Islet of Langerhans (tissue), 1 donor: ENCODE results near the gene VWA5B1.

Source experiments
- FAIRE-seq: peaks from one replicate; lab custom pipeline; 2011; peaks lifted over from hg19 to GRCh38; lab: Jason Lieb, UNC

The VWA5B1 gene

DNA sequence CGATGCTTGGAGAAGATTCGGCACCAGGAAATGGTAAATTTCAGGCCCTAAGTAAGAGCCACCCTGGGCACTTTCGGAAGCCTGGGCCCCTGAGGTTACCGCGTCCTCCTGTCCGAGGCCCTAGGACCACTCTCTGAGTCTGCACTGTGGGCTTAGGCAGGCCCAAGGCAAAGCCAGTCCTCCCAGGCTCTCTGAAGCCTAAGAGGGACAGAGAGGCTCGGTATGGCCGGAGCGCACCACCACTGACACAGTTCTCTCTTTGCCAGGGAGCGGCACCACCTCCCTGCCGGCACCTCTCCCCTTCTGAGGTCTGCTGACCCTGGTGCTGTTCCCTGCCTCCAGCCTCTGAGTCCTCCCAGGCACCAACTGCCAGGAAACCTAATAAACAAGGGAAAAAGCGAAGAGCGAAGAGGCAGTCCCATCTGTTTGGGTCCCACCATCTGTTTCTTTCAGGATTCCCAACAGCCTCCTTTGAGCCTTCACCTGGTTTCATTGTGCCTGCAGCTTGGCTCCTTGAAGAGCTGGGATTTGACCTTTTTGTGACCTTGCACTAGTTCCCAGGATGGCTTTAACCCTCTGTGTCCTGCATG, 57.7 kb downstream of the VWA5B1 start:
- FAIRE-seq = no peak

DNA sequence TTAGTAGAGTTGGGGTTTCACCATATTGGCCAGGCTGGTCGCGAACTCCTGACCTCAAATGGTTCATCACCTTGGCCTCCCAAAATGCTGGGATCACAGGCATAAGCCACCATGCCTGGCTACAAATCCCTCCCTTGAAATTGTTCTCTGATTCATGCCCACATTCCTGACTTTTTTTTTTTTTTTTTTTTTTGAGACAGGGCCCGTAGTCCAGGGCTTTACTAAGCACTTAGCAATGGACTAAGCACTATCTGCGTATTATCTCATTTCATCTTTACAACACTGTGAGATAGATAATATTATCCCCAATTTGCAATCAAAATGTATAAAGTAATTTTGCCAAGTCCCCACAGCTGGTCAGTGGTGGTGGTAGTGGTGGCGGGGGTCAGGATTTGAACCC, 58.9 kb downstream of the VWA5B1 start:
- FAIRE-seq = no peak

DNA sequence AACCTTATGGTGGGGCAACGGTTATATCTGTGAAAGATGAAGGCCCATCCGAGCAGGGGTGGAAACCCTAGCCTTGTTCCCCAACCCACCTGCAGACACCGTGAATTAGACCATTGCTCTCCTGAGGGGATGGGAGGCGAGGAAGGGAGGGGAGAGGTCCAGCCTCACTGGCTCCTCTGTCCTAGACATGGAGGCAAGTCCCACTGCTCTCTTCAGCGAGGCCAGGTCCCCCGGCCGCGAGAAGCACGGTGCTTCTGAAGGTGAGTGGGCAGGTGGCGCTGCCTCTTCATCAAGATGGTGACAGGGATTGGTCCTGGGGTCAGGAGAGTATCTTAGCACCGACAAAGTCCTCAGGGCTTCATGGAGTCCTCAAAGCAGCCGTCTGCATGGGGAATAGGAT, 59.3 kb downstream of the VWA5B1 start:
- FAIRE-seq = no peak

DNA sequence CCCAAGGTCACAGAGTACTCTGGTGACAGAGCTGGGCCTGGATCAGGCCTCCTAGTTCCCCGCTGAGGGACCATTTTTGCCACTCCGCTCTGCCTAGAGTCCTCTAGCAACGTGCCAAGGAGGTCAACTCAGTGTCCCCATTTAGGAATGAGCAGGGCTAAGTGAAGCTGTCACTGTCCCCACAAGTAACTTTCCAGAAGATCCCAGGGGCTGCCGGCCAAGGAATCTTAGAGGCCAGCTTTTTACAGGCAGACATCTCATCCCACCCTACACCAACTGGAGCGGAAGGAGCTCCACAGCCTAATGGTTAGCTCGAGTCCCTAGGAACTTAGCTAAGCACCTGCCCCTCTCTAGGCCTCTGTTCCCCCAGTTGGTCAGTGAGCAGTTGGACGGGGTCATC, 59.7 kb downstream of the VWA5B1 start:
- FAIRE-seq = no peak

- FAIRE-seq = no peak
Observed at GRCh38 chr1:20351911-20352701, 61.4 kb downstream of the VWA5B1 start.

GRCh38 chr1:20353836-20354235, 63.2 kb downstream of the VWA5B1 start:
- no peak for FAIRE-seq

- FAIRE-seq = no peak
Observed at GRCh38 chr1:20354610-20355009, 63.9 kb downstream of the VWA5B1 start.

DNA sequence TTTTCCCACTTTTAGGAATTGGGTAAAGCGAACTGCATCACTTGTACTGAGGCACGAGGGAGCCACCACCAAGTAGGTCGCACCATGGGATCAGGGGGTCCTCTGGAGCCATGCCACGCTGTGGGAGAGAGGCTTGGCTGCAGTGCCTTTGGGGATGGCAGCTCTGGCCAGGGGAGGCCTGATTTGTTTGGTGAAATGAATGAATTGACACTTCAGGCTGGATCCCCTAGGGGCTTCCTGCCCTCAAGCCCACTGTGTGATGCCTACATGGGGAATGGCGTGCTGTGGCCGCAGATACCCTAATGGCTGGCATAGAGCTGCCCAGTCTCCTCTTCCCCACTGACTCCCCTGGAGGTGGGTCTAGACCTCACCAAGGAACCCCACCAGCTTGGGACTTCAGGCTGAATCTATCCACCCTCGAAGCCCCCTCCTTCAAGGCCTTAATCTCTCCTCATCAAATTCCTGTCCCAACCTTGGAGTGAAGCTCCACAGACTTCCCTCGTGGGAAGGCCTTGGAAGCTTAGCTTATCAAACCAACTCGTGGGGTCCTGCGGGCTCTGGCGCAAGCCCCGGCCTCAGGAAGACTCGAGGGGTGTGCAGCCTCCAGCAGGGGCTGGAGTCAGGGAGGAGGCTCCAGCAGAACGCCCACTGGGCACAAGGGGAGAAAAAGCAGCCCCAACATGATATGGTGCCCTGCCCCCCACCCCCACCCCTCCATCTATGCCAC, 64.6 kb downstream of the VWA5B1 start:
- FAIRE-seq = no peak

- FAIRE-seq = no peak
Observed at GRCh38 chr1:20355828-20356735, 65.4 kb downstream of the VWA5B1 start.

DNA sequence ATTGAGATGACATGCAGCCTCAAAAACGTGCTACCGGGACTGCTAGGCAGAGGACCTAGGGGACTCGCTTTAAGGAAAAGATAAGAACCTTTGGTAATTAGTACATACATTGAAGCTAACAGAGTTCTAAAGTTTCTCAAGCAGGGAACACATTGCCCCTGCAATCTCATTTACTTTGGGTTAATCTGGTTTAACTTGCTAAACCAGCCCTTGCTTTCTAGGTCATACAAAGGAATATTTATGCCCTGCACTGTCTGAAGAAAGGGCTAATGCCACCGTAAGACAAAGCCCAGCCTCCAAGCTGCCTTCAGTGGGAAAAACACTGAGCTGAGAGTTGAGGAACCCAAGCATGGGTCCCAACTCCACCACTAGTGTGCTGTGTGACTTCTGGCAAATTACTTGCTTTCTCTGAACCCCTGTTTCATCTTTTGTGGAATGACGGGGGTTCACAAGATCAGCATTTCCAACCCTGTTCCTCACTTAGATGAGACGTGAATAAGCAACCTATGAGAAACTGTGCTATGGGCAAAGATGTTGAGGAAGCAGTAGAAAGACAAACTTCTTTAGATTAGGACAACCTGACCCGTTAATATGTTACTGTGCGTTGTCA, 66.3 kb downstream of the VWA5B1 start:
- FAIRE-seq = no peak

DNA sequence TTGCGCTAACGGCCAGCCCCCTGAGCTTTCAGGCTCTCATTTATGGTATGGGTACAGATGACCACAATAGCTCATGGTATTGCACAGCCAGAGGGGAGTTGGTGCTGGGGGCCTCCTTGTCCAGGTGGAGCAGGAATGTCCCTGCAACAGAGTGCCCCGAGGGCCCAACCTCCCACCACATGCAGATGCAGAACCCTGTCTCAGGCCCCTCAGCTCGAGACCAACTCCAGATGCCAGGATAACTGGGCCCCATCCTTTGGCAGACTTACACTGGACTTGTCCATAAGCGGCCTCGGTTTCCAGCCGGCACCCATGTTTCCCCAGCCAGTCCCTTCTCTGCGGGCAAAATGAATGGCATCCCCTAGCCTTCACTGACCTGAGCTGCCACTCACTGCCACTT, 67.1 kb downstream of the VWA5B1 start:
- FAIRE-seq = no peak

- no peak for FAIRE-seq
Observed at GRCh38 chr1:20358761-20359263, 68.1 kb downstream of the VWA5B1 start.

GRCh38 chr1:20359451-20360330, 69.0 kb downstream of the VWA5B1 start:
- no peak for FAIRE-seq

DNA sequence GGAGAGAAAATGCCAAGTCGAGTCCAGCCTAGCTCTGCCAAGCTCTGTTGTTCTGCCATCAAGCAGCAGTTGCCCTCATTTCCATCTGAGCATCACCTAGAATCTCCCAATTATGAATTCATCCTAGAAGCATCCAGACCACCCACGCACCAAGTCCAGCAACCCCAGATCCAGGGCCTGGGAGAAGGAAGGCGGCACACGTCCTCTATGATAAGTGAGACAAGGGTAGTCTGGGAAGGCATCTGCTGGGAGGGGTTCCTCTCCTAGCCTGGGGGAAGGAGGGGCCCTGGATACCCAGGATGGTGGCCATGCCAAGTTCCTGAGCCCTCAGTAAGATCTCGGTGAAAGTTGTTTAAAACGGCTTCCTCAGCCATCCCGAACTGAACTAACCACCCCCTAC, 70.7 kb downstream of the VWA5B1 start:
- no peak for FAIRE-seq

- no peak for FAIRE-seq
Observed at GRCh38 chr1:20361805-20362381, 71.2 kb downstream of the VWA5B1 start.

- FAIRE-seq = no peak
Observed at GRCh38 chr1:20362856-20363255, 72.2 kb downstream of the VWA5B1 start.

DNA sequence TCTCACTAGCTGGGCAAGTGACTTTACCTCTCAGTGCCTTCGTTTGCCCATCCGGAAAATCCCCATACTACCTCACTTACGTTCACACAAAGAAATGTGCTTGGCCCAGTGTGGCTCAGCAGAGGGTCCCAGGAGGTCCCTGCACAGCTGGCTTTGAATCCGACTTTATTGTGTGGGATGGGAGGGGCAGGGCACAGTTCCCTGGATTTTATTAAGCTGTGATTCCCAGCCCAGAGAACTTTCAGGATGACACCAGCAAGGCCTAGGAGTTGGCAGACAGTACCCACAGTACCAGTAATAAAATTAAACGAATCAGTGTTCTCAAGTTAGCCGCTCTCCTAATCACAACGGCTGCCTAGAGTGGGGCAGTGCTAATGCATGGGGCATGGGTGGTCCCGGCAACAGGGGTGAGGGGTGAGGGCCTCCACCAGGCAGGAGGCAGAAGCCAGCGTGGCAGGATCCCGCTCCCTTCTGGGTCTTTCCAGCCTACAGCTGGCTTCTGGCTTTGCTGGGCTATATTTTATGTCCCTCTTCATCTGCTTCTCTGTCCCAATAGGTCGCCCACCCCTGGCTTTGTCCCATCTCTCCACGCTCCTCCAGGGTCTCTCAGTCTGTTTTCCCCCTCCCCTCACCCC, 74.9 kb downstream of the VWA5B1 start:
- no peak for FAIRE-seq

- no peak for FAIRE-seq
Observed at GRCh38 chr1:20366056-20366462, 75.4 kb downstream of the VWA5B1 start.

DNA sequence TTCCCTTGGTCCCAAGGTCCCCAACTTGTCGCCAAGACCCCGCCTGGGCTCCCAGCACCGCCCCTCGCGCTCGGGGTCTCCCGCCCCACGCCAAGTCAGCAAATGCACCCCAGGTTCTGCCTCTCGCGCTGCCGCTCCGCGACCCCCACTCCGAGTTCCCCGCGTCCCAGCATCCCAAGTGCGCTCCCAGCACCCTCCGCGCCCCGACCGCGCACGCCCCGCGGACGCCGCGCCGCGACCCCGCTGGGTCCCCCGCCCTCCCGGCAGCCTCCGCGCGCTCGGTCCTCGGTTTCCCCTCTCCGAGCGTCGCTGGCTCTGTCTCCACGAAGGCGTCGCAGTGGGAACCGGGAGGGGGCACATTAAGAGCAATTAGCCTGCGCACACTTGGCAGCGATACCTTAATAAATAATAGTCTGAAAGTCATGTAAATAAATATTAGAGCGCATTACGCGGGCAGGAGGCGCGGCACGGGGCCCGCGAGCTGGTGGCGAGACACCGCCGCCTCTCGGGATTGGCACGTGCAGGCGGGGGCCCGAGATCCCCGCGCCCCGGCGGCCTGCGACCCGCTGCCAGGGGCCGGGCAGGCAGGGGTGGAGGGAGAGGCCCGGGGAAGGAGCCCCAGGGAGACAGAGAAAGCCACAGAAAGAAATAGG, 75.9 kb downstream of the VWA5B1 start:
- FAIRE-seq = no peak
